ENCODE data around the gene PTPRCAP.

The PTPRCAP gene

DNA sequence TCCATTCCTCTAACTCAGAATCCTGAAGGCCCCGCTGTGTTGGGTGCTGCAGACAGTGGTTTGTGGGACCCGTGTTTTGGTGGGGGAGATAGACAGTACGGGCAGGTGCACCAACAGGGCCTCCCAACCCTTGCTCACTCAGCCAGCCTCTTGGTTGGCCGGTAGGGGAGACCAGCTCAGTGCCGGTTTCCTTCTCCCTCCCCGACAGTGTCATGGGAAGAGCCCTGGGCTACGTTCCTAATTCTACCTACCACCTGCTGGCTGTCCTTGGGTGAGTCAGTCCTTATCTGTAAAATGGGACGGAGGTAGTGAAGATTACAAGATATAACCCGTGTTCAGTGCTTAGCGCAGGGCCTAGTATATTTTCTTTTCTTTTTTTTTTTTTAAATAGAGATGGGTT lies 25.7 kb upstream of the PTPRCAP start:
- no peak overlapping the region for H3K4me3 ChIP-seq (ENCODE audit: low read depth, low read length)
- TF ChIP-seq, protein P1, sequence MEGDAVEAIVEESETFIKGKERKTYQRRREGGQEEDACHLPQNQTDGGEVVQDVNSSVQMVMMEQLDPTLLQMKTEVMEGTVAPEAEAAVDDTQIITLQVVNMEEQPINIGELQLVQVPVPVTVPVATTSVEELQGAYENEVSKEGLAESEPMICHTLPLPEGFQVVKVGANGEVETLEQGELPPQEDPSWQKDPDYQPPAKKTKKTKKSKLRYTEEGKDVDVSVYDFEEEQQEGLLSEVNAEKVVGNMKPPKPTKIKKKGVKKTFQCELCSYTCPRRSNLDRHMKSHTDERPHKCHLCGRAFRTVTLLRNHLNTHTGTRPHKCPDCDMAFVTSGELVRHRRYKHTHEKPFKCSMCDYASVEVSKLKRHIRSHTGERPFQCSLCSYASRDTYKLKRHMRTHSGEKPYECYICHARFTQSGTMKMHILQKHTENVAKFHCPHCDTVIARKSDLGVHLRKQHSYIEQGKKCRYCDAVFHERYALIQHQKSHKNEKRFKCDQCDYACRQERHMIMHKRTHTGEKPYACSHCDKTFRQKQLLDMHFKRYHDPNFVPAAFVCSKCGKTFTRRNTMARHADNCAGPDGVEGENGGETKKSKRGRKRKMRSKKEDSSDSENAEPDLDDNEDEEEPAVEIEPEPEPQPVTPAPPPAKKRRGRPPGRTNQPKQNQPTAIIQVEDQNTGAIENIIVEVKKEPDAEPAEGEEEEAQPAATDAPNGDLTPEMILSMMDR (IDR thresholded peaks at IDR 0.05; ENCODE audit: low read depth, low read length) = no peak

DNA sequence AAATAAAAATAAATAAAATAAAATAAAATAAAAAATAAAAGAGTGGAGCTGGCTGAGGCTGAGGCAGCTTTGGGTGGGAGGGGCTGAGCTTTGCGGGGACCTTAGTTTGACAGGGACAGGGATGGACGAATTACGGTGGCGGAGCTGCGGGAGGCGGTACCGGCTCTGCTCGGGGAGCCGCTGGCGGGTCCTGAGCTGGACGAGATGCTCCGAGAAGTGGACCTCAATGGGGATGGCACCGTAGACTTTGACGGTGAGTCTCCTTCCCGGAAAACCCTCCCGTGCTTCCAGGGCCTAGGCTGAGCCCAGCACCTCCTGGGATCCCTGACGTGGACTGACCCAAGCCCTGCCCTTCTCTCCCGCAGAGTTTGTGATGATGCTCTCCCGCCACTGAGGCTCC lies 20.8 kb upstream of the PTPRCAP start:
- TF ChIP-seq, protein P1 (IDR thresholded peaks at IDR 0.05; ENCODE audit: low read depth, low read length) = no peak

DNA sequence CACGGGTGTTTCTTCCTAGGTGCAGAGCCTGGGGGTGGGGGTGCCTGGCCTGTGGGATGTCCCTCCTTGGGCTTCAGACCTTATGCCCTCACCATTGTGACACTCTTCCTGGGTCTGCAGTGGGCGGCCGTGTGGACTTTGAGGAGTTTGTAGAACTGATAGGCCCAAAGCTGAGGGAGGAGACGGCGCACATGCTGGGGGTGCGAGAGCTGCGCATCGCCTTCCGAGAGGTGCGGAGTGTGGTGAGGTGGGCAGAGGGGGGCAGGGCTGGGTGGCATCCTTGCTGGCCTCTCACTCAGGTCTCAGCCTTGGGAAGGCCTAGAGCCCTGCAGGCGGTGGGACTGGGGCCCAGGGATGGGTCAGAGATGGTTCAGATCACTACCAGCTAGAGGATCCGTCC lies 20.0 kb upstream of the PTPRCAP start:
- H3K4me3 ChIP-seq (ENCODE audit: low read depth, low read length) = no peak overlapping the region
- TF ChIP-seq, protein P1 (IDR thresholded peaks at IDR 0.05; ENCODE audit: low read depth, low read length) = no peak

More for the DNA sequence above, 20.8 kb upstream of the PTPRCAP start:
- H3K4me3 ChIP-seq (ENCODE audit: low read depth, low read length) = no peak overlapping the region

DNA sequence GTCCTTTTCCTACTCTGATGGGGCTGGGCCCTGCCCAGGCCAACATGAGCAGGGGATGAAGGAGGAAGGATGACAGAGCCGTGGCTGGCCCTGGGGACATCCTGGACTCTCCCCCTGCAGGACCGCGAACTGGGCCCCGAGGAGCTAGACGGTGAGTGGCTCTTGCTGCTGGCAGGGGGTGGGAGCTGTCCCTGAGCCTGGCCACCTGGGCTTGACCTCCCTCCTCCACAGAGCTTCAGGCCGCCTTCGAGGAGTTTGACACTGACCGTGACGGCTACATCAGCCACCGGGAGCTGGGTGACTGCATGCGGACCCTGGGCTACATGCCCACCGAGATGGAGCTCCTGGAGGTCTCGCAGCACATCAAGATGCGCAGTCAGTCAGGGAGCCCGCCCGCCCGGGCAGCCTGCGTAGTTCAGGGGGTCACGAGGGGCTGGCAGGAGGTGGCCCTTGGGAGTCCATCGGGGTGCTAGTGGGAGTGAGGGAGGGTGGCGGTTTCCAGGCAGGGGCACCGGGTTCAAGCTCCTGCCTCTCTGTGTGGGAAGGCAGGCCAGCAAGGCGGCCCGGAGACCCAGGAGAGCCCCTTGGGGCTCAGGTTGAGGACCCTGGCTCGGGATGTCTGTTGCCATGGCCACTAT lies 18.7 kb upstream of the PTPRCAP start:
- no peak overlapping the region for H3K4me3 ChIP-seq (ENCODE audit: low read depth, low read length)
- TF ChIP-seq, protein P1 (IDR thresholded peaks at IDR 0.05; ENCODE audit: low read depth, low read length) = no peak

DNA sequence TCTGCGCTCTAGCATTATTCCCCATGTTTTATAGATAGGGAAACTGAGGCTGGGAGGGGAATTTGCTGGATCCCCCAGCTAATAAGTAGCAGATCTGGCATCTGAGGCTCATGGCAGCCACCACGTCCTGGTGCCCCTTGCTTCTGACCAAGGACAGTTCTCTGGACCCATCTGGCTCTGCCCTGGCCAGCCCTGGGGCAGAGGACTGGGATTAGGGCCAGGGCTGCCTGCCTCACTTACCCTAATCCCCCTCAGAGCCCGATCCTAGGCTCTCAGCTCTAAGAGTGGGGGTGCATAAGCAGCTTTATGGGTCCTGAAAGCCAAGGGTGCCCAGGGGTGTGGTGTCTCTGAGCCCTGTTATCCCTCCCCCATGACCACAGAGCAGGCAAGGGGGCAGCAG lies 17.6 kb upstream of the PTPRCAP start, which contains the start of gene CABP4:
TSS of gene CABP4 (plus strand) at position 301 of the 400 bp plus-strand sequence. CDS start at position 371, 70 bp downstream.
- TF ChIP-seq, protein P1 (IDR thresholded peaks at IDR 0.05; ENCODE audit: low read depth, low read length) = no peak
- H3K4me3 ChIP-seq (ENCODE audit: low read depth, low read length) = no peak within 1 kb of the TSS

DNA sequence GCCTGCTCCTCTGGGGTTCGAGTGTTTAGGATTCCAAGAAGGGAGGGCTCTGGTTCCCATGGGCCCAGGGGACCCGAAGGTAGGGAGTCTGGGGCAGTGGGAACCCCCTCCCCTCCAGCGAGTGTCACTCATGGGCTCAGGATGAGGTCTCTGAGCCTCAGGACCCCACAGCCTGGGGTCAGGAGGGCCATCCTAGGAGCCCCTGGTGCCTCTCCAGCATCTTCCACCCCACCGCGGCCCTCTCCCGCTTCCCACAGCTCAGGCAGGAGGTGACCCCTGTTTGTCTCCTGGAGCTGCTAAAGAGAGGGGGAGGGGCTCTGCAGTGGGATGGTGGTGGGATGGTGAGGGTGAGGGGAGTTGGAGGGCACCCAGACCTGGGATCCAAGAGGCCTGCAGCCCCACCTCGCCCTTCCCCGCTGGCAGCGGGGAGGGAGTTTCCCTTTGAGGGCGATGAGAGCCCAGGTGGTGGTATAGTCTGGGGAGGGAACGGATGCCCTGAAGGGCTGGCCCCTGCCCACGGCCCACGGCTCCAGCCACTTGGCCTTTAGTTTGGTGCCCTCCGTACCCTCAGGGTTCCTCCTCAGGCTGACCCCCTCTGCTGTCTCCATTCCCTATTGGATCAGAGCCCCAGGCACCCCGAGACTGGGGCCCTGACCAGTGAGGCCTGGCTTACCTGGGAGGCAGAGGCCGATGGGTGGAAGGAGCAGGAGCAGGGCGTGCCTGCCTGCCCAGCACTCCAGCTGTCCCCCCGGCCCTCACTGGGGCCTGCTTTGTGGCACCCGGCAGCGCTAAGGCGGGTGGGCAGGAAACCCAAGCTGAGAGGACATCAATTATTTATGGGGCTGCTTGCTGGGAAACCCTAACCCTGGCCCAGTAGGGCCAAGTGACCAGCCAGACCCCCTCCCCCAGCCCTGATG lies 16.6 kb upstream of the PTPRCAP start:
- TF ChIP-seq, protein P1 (IDR thresholded peaks at IDR 0.05; ENCODE audit: low read depth, low read length) = no peak
- H3K4me3 ChIP-seq (ENCODE audit: low read depth, low read length) = no peak overlapping the region
